Measurements from ENCODE around the gene CXCL14.

CXCL14 gene

GRCh38 chr5:135543001-135543484 lies 35.7 kb downstream of the CXCL14 start:
- no peak for DNase-seq (ENCODE audit: low read depth in 2 of 2)
- no peak for TF ChIP-seq CTCF (IDR thresholded peaks at IDR 0.05; ENCODE audit: low read depth, low read length)
- H3K4me3 ChIP-seq (replicated peaks in 1 of 2; ENCODE audit: low read depth in 2 of 2, low read length in 2 of 2): no peak overlapping the region

- DNase-seq (ENCODE audit: low read depth in 2 of 2): no peak
Observed at GRCh38 chr5:135541807-135542502, 36.8 kb downstream of the CXCL14 start.

GRCh38 chr5:135539430-135540005 lies 39.3 kb downstream of the CXCL14 start:
- H3K4me3 ChIP-seq (replicated peaks in 1 of 2; ENCODE audit: low read depth in 2 of 2, low read length in 2 of 2): no peak overlapping the region
- DNase-seq (ENCODE audit: low read depth in 2 of 2): no peak
- no peak for TF ChIP-seq CTCF (IDR thresholded peaks at IDR 0.05; ENCODE audit: low read depth, low read length)

More at GRCh38 chr5:135541807-135542502, 36.8 kb downstream of the CXCL14 start:
- TF ChIP-seq CTCF (IDR thresholded peaks at IDR 0.05; ENCODE audit: low read depth, low read length): no peak
- H3K4me3 ChIP-seq (replicated peaks in 1 of 2; ENCODE audit: low read depth in 2 of 2, low read length in 2 of 2): no peak overlapping the region

- DNase-seq (ENCODE audit: low read depth in 2 of 2): no peak
- no peak for TF ChIP-seq CTCF (IDR thresholded peaks at IDR 0.05; ENCODE audit: low read depth, low read length)
- H3K4me3 ChIP-seq (replicated peaks in 1 of 2; ENCODE audit: low read depth in 2 of 2, low read length in 2 of 2): no peak overlapping the region
Observed at GRCh38 chr5:135538261-135538660, 40.5 kb downstream of the CXCL14 start.

GRCh38 chr5:135537745-135538144 lies 41.0 kb downstream of the CXCL14 start:
- DNase-seq (ENCODE audit: low read depth in 2 of 2): no peak
- no peak overlapping the region for H3K4me3 ChIP-seq (replicated peaks in 1 of 2; ENCODE audit: low read depth in 2 of 2, low read length in 2 of 2)
- TF ChIP-seq CTCF (IDR thresholded peaks at IDR 0.05; ENCODE audit: low read depth, low read length): no peak

GRCh38 chr5:135537271-135537670 lies 41.5 kb downstream of the CXCL14 start:
- no peak for DNase-seq (ENCODE audit: low read depth in 2 of 2)
- no peak for TF ChIP-seq CTCF (IDR thresholded peaks at IDR 0.05; ENCODE audit: low read depth, low read length)
- H3K4me3 ChIP-seq (replicated peaks in 1 of 2; ENCODE audit: low read depth in 2 of 2, low read length in 2 of 2): no peak overlapping the region
